DOHH2 (cell line): Measurements from ENCODE around the gene THEM4.

Experiments used
- H3F3A ChIP-seq: fragments of 200-600 bp; sonication (generic), shearing (Covaris generic); 2 replicates; pipeline ENCODE4 v1.6.0; 2016; ENCODE audit warnings: antibody characterized with exemption, mild to moderate bottlenecking; ENCODE audit not compliant: control insufficient read depth, insufficient read depth
- H3K27ac ChIP-seq: fragments of 200-600 bp; sonication (generic); 2 replicates; pipeline ENCODE4 v1.5.1; 2014; ENCODE audit warnings: low read depth, mild to moderate bottlenecking, low read length, moderate library complexity
- H3K27me3 ChIP-seq: fragments of 200-600 bp; sonication (generic); 2 replicates; pipeline ENCODE4 v1.6.1; 2014; ENCODE audit warnings: mild to moderate bottlenecking, low read length, mixed read lengths; ENCODE audit not compliant: control insufficient read depth
- H3K36me3 ChIP-seq: fragments of 200-600 bp; sonication (generic); 2 replicates; pipeline ENCODE4 v1.6.1; 2014; ENCODE audit warnings: mild to moderate bottlenecking, low read length, moderate library complexity, mixed read lengths; ENCODE audit not compliant: control insufficient read depth
- H3K4me1 ChIP-seq: fragments of 200-600 bp; sonication (generic); 2 replicates; pipeline ENCODE4 v1.6.1; 2014; ENCODE audit warnings: mild to moderate bottlenecking, low read length, mixed read lengths; ENCODE audit not compliant: control insufficient read depth
- H3K4me2 ChIP-seq: fragments of 200-600 bp; sonication (generic); 2 replicates; pipeline ENCODE4 v1.6.0; 2014; ENCODE audit warnings: mild to moderate bottlenecking, low read length, moderate library complexity
- H3K4me3 ChIP-seq: fragments of 200-600 bp; sonication (generic); 2 replicates; pipeline ENCODE4 v1.5.1; 2014; ENCODE audit warnings: mild to moderate bottlenecking, low read length, mixed read lengths
- H3K79me2 ChIP-seq: fragments of 200-600 bp; sonication (generic); 2 replicates; pipeline ENCODE4 v1.6.1; 2014; ENCODE audit warnings: mild to moderate bottlenecking, low read length, mixed read lengths; ENCODE audit not compliant: control insufficient read depth
- H3K9me2 ChIP-seq: fragments of 200-600 bp; sonication (generic); replicated peaks from 2 replicates; pipeline ENCODE4 v1.6.1; 2014; ENCODE audit warnings: mild to moderate bottlenecking, low read length, mixed read lengths; ENCODE audit not compliant: control insufficient read depth
- H3K9me3 ChIP-seq: fragments of 200-600 bp; sonication (generic); 2 replicates; pipeline ENCODE4 v1.6.1; 2014; ENCODE audit warnings: antibody characterized with exemption, low read length, mixed read lengths; ENCODE audit not compliant: control insufficient read depth, insufficient read depth
- H4K20me1 ChIP-seq: fragments of 200-600 bp; sonication (generic); 2 replicates; pipeline ENCODE4 v1.6.0; 2014; ENCODE audit warnings: low read depth, mild to moderate bottlenecking, antibody characterized with exemption, low read length, moderate library complexity; ENCODE audit not compliant: control insufficient read depth, insufficient read depth
- CTCF ChIP-seq: fragments of 200-600 bp; sonication (generic); IDR thresholded peaks from one replicate; pipeline ENCODE4 v1.5.1; 2014; ENCODE audit warnings: antibody characterized with exemption, mild to moderate bottlenecking, low read depth, low read length; ENCODE audit not compliant: poor library complexity, severe bottlenecking
- EZH2phosphoT487 ChIP-seq: fragments of 200-600 bp; sonication (generic); IDR thresholded peaks from 2 replicates; pipeline ENCODE4 v1.6.1; 2017; ENCODE audit warnings: borderline replicate concordance, mild to moderate bottlenecking, antibody characterized with exemption, low read length, moderate library complexity, mixed read lengths

The THEM4 gene

GRCh38 chr1:151936653-151937052, 27.3 kb upstream of the THEM4 start:
- H3K4me3 ChIP-seq, result no peak overlapping the region
- H3K36me3 ChIP-seq, result no peaks in the 10 kb centered on the region
- no peaks in the 10 kb centered on the region for H3K9me2 ChIP-seq
- no peak overlapping the region for H3K27ac ChIP-seq
- TF ChIP-seq CTCF (no peak), EZH2phosphoT487 (no peak)
- no peak overlapping the region for H3K4me2 ChIP-seq
- no peaks in the 10 kb centered on the region for H3K27me3 ChIP-seq
- H3K79me2 ChIP-seq, result no peaks in the 10 kb centered on the region
- H3K4me1 ChIP-seq, result peaks cover 59% of the 10 kb centered on the region
- H3F3A ChIP-seq, result peaks cover 6% of the 10 kb centered on the region; the same call in 1 of the 2 replicates
- H3K9me3 ChIP-seq, result no peaks in the 10 kb centered on the region
- H4K20me1 ChIP-seq, result no peaks in the 10 kb centered on the region

GRCh38 chr1:151935894-151936602, 26.7 kb upstream of the THEM4 start:
- peaks cover 6% of the 10 kb centered on the region; the same call in 1 of the 2 replicates for H3F3A ChIP-seq
- H3K4me2 ChIP-seq, result no peak overlapping the region
- H3K36me3 ChIP-seq, result no peaks in the 10 kb centered on the region
- H3K4me3 ChIP-seq, result no peak overlapping the region
- TF ChIP-seq EZH2phosphoT487 (no peak), CTCF (no peak)
- no peaks in the 10 kb centered on the region for H4K20me1 ChIP-seq
- H3K27me3 ChIP-seq, result no peaks in the 10 kb centered on the region
- no peaks in the 10 kb centered on the region for H3K9me2 ChIP-seq
- H3K27ac ChIP-seq, result no peak overlapping the region
- no peaks in the 10 kb centered on the region for H3K79me2 ChIP-seq
- 0 out of 2 replicates have a peak, but pooled peaks cover under 1% of the 10 kb centered on the region for H3K9me3 ChIP-seq
- peaks cover 53% of the 10 kb centered on the region for H3K4me1 ChIP-seq

GRCh38 chr1:151935154-151935553, 25.8 kb upstream of the THEM4 start:
- no peak overlapping the region for H3K27ac ChIP-seq
- H3K4me2 ChIP-seq, result no peak overlapping the region
- H3K9me3 ChIP-seq, result 0 out of 2 replicates have a peak, but pooled peaks cover 4% of the 10 kb centered on the region
- no peaks in the 10 kb centered on the region for H4K20me1 ChIP-seq
- no peak for TF ChIP-seq CTCF
- no peak for TF ChIP-seq EZH2phosphoT487
- H3K27me3 ChIP-seq, result no peaks in the 10 kb centered on the region
- H3F3A ChIP-seq, result peaks cover 6% of the 10 kb centered on the region; the same call in 1 of the 2 replicates
- H3K4me1 ChIP-seq, result peaks cover 53% of the 10 kb centered on the region
- no peak overlapping the region for H3K4me3 ChIP-seq
- no peaks in the 10 kb centered on the region for H3K79me2 ChIP-seq
- H3K36me3 ChIP-seq, result no peaks in the 10 kb centered on the region
- H3K9me2 ChIP-seq, result no peaks in the 10 kb centered on the region
